OCI-M1 (cell line): Measurements from ENCODE around the gene SPATA45.

Experiments
- DNase-seq: peaks from one replicate; lab custom pipeline; 2025; lab: John Stamatoyannopoulos, UW

The SPATA45 gene

DNA sequence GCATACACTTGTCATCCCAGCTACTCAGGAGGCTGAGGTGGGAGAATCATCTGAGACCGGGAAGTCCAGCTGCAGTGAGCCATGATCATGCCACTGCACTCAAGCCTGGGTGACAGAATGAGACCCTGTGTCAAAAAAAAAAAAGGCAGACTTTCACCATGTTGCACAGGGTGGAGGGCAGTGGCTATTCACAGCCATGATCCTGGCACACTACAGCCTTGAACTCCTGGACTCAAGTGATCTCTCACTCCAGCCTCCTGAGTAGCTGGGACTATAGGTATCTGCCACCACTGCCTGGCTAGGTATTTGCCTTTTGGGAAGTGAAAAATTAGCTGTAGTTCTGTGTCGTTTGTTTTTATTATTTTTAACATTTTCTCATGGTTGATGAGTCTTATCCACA is 19.1 kb downstream of the SPATA45 start:
- no peak for DNase-seq

- DNase-seq: no peak
These were observed 19.6 kb downstream of the SPATA45 start for GRCh38 chr1:212827831-212828278.

GRCh38 chr1:212827171-212827776 is 20.2 kb downstream of the SPATA45 start:
- no peak for DNase-seq

DNA sequence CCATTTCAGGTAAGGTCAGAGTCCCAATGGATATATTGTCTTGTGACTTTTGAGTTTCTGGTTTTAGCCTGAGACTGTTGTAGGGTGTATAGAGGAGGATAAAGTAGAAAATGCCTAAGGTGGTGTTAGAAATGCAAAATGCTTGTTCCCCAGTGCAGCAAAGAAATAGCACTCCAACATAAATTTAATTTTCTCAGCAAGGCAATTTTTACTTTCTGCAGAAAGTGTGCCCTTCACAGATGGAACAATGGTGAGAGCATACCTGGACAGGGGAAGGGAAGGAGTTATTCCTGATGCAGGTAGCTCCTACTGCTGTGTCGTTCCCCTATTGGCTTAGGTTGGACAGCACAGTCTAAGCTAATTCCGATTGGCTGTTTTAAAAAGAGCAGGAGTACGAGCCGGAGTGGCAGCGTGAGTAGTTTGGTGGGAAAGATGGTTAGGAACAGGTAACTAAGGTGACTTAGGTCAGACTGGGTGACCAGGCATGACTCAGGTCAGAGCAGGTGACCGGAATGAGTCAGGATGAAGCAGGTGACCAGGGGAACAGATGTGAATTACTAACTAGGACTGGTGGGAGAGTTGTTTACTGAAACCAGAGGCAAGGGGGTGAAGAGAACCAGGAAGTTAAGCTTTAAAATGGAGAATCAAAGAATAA is 21.5 kb downstream of the SPATA45 start:
- DNase-seq: no peak

GRCh38 chr1:212824201-212824600 is 23.2 kb downstream of the SPATA45 start:
- no peak for DNase-seq

DNA sequence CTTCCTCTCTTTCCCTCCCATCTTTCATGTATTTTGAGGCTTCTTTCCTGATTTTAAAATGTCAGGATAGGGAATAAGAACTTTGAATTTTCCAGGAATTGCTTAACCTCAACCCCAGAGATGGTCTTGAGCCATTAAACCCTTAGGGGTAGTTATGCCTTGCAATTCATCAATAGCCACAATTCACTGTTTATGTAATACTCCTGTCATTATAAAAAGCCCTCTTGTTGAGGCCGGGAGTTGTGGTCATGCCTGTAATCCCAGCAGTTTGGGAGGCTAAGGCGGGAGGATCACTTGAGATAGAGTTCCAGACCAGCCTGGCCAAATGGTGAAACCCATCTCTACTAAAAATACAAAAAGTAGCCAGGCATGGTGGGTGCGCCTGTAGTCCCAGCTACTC is 24.5 kb downstream of the SPATA45 start:
- DNase-seq: no peak

GRCh38 chr1:212820969-212821368 is 26.5 kb downstream of the SPATA45 start:
- no peak for DNase-seq

DNA sequence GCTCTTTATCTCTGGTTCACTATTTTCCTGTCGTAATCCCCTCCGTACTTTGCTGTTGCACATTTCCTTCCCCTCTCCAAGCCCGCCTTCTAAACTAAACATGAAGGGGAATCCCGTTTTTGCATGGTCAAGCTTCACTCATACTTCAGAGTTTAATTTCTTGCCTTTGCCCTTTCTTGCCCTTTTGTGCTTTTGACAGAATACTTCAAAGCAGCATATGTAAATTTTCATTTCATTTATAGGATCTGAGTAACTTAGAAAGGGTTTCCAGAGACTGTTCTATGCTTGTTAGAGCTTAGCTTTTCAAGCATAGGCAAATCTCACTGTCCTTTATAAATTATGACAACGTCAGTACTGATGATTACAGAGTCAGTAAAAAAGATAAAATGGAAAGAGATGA is 27.7 kb downstream of the SPATA45 start:
- DNase-seq: no peak

- DNase-seq: no peak
These were observed 30.7 kb downstream of the SPATA45 start for GRCh38 chr1:212816567-212817278.

GRCh38 chr1:212814537-212815334 is 32.7 kb downstream of the SPATA45 start:
- DNase-seq: peak; percentile 51

DNA sequence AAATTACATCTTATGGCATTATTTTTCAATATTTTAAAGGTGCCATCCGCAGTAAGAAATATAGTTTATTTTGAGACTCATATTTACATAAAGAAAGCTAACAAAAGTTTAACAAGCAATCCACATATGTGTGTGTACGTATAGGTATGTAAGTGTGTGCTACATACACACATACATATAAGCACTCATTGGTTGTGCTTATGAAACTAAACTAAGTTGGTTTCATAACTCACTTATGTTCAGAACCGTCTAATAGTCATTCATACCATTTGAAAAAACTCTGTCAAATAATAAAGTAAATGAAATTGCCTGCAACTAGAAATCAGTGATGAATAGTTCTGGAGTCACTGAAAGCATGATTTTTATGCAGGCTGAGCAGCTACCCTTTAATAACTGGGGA is 41.7 kb downstream of the SPATA45 start:
- DNase-seq: no peak

GRCh38 chr1:212797681-212798080 is 49.8 kb downstream of the SPATA45 start:
- no peak for DNase-seq

GRCh38 chr1:212794561-212795014 is 52.9 kb downstream of the SPATA45 start:
- DNase-seq: peak; percentile 73

DNA sequence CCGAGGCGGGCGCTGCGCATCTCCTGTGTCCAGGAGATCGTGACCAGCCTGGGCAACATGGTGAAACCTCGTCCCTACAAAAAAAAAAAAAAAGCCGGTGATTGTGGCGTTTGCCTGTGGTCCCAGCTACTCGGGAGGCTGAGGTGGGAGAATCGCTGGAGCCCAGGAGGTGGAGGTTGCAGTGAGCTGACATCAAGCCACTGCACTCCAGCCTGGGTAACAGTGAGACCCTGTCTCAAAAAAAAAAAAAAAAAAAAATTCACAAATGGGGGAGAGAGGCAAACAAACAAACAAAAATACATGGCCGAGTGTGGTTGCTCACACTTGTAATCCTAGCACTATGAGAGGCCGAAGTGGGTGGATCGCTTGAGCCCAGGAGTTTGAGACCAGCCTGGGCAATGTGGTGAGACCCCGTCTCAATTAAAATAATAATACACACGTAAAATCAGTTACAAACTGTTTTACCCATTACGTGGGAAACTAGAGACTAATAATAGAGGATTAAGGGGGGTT is 55.0 kb downstream of the SPATA45 start:
- peak; percentile 50 for DNase-seq

- peak; percentile 98 for DNase-seq
These were observed 55.6 kb downstream of the SPATA45 start, which contains the start of the genes NSL1 and TATDN3 for GRCh38 chr1:212791676-212792395. Gene NSL1 (minus strand): TSS chr1:212791777. CDS start chr1:212791763, 14 bp downstream. Gene TATDN3 (plus strand): TSS chr1:212791894. CDS start chr1:212791922, 28 bp downstream.

GRCh38 chr1:212791261-212791675 is 56.2 kb downstream of the SPATA45 start:
- DNase-seq: peak; percentile 88

GRCh38 chr1:212785871-212786270 is 61.6 kb downstream of the SPATA45 start:
- DNase-seq: no peak

- DNase-seq: no peak
These were observed 63.5 kb downstream of the SPATA45 start for GRCh38 chr1:212783976-212784375.

- DNase-seq: peak; percentile 65
These were observed 64.9 kb downstream of the SPATA45 start for GRCh38 chr1:212782422-212783154.

GRCh38 chr1:212781225-212781624 is 66.2 kb downstream of the SPATA45 start:
- DNase-seq: no peak
